ENCODE data around the gene CTBP1.

CTBP1 gene

DNA sequence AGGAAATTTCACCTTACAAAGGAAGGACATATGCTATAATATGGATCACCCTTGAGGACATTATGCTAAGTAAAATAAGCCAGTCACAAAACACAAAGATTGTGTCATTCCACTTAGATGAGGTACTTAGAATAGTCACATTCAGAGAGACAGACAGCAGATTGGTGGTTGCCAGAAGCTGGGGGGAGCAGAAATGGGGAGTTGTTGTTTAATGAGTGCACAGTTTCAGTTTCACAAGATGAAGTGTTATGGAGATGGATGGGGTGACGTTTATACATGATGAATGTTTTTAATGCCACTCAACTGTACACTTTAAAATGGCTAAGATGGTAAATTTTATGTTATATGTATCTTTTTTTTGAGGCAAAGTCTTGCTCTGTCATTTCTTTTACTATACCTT is 61.7 kb downstream of the CTBP1 start:
- H3K36me3 Mint-ChIP-seq (ENCODE audit: low read depth) = no peaks in the 10 kb centered on the region
- TF ChIP-seq, protein P1, sequence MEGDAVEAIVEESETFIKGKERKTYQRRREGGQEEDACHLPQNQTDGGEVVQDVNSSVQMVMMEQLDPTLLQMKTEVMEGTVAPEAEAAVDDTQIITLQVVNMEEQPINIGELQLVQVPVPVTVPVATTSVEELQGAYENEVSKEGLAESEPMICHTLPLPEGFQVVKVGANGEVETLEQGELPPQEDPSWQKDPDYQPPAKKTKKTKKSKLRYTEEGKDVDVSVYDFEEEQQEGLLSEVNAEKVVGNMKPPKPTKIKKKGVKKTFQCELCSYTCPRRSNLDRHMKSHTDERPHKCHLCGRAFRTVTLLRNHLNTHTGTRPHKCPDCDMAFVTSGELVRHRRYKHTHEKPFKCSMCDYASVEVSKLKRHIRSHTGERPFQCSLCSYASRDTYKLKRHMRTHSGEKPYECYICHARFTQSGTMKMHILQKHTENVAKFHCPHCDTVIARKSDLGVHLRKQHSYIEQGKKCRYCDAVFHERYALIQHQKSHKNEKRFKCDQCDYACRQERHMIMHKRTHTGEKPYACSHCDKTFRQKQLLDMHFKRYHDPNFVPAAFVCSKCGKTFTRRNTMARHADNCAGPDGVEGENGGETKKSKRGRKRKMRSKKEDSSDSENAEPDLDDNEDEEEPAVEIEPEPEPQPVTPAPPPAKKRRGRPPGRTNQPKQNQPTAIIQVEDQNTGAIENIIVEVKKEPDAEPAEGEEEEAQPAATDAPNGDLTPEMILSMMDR (IDR thresholded peaks at IDR 0.05; ENCODE audit: unreplicated experiment in 3 of 3) = no peak
- H3K27ac Mint-ChIP-seq = no peak overlapping the region
- H3K27me3 Mint-ChIP-seq (ENCODE audit: low read depth) = peaks cover 7% of the 10 kb centered on the region
- H3K9me3 Mint-ChIP-seq = peaks cover 9% of the 10 kb centered on the region
- peaks cover 17% of the 10 kb centered on the region for H3K4me1 Mint-ChIP-seq
- H3K4me3 Mint-ChIP-seq = no peak overlapping the region

DNA sequence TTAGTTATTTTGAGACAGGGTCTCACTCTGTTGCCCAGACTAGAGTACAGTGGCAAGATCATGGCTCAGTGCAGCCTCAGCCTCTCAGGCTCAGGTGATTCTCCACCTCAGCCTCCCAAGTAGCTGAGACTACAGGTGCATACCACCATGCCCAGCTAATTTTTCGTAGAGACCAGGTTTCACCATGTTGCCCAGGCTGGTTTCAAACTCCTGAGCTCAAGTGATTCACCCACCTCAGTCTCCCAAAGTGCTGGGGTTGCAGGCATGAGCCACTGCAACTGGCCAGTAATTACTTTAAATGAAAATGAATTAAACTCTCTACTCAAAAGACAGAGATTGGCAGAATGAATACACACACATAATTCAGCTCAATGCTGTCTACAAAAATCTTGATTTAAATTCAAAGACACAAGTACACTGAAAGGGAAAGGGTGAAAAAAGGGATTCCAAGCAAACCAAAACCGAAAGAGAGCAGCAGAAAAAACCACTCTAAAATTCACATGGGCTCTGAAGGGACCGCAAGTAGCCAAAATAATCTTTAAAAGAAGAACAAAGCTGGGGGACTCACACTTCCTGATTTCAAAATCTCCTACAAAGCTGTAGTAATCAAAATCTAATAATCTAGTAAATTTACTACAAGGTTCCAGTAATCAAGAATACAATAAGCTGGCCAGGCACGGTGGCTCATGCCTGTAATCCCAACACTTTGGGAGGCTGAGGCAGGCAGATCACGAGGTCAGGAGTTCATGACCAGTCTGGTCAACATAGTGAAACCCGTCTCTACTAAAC is 64.8 kb downstream of the CTBP1 start:
- Mint-ChIP-seq H3K27me3 (ENCODE audit: low read depth) (peaks cover 13% of the 10 kb centered on the region), H3K4me3 (no peak overlapping the region), H3K9me3 (peaks cover 30% of the 10 kb centered on the region), H3K4me1 (peaks cover 6% of the 10 kb centered on the region), H3K36me3 (ENCODE audit: low read depth) (peaks cover 4% of the 10 kb centered on the region), H3K27ac (no peak overlapping the region)
- TF ChIP-seq, protein P1 (IDR thresholded peaks at IDR 0.05; ENCODE audit: unreplicated experiment in 3 of 3) = no peak

DNA sequence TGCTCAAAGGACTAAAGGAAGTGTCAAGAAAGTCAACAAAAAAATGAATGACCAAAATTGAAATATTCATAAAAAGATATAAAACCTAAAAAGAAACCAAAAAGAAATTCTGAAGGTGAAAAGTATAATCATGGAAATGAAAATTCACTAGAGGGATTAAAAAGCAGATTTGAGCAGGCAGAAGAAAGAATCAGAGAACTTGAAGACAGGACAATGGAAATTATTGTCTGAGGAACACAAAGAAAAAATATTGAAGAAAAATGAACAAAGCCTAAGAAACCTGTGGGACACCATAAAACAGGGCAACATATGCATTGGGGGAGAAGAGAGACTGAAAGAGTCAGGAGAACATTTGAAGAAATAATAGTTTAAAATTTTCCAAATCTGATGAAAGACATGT is 66.6 kb downstream of the CTBP1 start:
- H3K27me3 Mint-ChIP-seq (ENCODE audit: low read depth) = peaks cover 16% of the 10 kb centered on the region
- peaks cover 30% of the 10 kb centered on the region for H3K9me3 Mint-ChIP-seq
- H3K4me3 Mint-ChIP-seq = no peak overlapping the region
- peaks cover 4% of the 10 kb centered on the region for H3K36me3 Mint-ChIP-seq (ENCODE audit: low read depth)
- peaks cover 5% of the 10 kb centered on the region for H3K4me1 Mint-ChIP-seq
- H3K27ac Mint-ChIP-seq = no peak overlapping the region
- TF ChIP-seq, protein P1 (IDR thresholded peaks at IDR 0.05; ENCODE audit: unreplicated experiment in 3 of 3) = no peak

DNA sequence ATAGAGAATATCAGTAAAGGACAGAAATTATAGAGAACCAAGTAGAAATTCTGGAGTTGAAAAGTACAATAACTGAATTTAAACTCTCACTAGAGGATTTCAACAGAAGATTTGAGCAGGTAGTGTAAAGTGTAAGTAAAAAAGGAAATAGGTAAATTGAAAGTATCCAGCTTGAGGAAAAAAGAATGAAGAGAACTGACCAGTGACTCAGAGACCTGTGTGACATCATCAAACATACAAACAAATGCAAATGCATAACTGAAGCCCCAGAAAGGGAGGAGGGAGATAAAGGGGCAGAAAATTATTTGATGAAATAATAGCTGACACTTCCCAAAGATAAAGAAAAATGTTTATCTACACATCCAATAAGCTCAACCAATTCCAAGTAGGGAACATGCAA is 68.3 kb downstream of the CTBP1 start:
- TF ChIP-seq, protein P1 (IDR thresholded peaks at IDR 0.05; ENCODE audit: unreplicated experiment in 3 of 3) = no peak
- Mint-ChIP-seq H3K27ac (no peak overlapping the region), H3K4me3 (no peak overlapping the region), H3K4me1 (peaks cover 12% of the 10 kb centered on the region), H3K9me3 (peaks cover 27% of the 10 kb centered on the region), H3K36me3 (ENCODE audit: low read depth) (peaks cover 4% of the 10 kb centered on the region), H3K27me3 (ENCODE audit: low read depth) (peaks cover 25% of the 10 kb centered on the region)

DNA sequence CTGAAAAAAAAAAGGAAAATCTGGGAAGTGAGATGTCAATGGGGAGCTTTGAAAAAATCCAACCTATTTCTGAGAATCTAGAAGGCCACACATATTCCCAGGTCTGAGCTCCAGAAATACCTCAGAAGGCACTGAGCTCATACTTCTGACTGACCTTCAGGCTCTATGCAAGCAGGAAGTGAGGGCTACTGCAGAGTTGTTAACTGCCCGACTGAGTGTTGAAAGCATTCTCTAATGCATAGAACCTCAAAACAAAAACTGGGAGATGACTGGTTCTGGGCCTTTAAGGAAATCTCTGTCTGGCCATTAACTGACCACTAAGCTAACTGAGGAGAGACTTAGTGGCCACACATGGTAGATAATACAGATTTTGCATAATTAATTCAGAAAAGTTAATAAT is 69.0 kb downstream of the CTBP1 start:
- peaks cover 12% of the 10 kb centered on the region for H3K4me1 Mint-ChIP-seq
- no peak overlapping the region for H3K4me3 Mint-ChIP-seq
- H3K36me3 Mint-ChIP-seq (ENCODE audit: low read depth) = peaks cover 4% of the 10 kb centered on the region
- H3K9me3 Mint-ChIP-seq = peaks cover 27% of the 10 kb centered on the region
- H3K27me3 Mint-ChIP-seq (ENCODE audit: low read depth) = peaks cover 27% of the 10 kb centered on the region
- TF ChIP-seq, protein P1 (IDR thresholded peaks at IDR 0.05; ENCODE audit: unreplicated experiment in 3 of 3) = no peak
- no peak overlapping the region for H3K27ac Mint-ChIP-seq

DNA sequence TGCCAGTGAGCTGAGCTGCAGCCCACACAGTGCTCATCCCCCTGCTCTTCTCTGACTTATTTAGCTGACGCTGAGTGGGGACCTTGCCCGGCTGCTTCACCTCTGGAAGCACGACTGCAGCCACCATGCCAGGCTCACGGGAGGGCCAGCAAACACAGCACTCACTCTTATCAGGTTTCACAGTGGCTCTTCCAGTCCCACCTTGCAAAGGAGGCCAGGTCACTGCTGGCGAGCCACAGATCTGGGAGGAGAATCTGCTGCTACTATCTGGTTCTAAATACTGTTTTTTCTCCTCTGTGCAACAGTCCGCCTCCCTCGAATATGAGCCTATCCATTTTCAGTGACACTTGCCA is 69.9 kb downstream of the CTBP1 start:
- peaks cover 12% of the 10 kb centered on the region for H3K4me1 Mint-ChIP-seq
- TF ChIP-seq, protein P1 (IDR thresholded peaks at IDR 0.05; ENCODE audit: unreplicated experiment in 3 of 3) = no peak
- peaks cover 27% of the 10 kb centered on the region for H3K9me3 Mint-ChIP-seq
- no peak overlapping the region for H3K4me3 Mint-ChIP-seq
- peaks cover 22% of the 10 kb centered on the region for H3K27me3 Mint-ChIP-seq (ENCODE audit: low read depth)
- peak overlapping the region in 1 of 3 experiments; percentile 33 for H3K27ac Mint-ChIP-seq
- H3K36me3 Mint-ChIP-seq (ENCODE audit: low read depth) = peaks cover 4% of the 10 kb centered on the region
